ENCODE measurements around the gene CNN1. TPM values are rescaled to one million over a fixed set of nuclear protein-coding genes. Genes with fewer than 3 reads are reported as not detected.

Gene CNN1
- total and polyA plus RNA-seq, 9 of the 15 experiments (the other 6 are each of a cell fraction or from before 2014, with no cell fraction given) = 0.23 to 10.6 (median 5.2) TPM

DNA sequence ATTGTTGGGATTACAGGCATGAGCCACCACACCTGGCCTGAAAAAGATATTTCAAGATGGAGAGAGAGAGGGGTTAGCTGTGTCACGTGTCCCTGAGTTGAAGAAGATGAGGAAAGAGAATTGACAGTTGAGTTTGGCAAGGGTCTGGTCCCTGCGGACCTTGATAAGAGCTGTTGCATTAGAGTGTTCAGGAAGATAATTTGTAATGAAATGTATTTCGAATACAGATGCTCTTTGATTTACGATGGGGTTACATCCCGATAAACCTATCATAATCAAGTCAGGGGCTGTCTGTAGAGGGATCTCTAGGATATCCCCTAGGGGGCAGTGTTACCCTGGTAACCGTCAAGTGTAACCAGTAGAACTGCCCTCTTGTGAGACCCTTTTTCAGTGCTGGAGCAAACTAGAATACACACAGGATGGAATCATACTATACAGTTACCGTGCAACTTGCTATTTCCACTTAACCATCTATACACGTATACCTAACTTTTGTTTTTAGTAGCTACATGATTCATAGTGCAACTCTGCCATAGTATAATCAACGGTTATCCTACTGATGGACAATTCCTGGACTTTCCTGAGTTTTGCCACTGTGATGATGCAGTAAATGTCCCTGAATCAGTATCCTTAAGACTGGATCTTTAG, 21.9 kb downstream of the CNN1 start (continued):
- TF ChIP-seq RAD21 (CRISPR knock-in tag; conservative IDR thresholded peaks at IDR 0.05 in 1 of 2, IDR thresholded peaks at IDR 0.05 in 1 of 2) = peak; percentile 92 to 96
- TF ChIP-seq SMARCA4 (IDR thresholded peaks at IDR 0.05) = peak; percentile 92
- TF ChIP-seq, protein P1, sequence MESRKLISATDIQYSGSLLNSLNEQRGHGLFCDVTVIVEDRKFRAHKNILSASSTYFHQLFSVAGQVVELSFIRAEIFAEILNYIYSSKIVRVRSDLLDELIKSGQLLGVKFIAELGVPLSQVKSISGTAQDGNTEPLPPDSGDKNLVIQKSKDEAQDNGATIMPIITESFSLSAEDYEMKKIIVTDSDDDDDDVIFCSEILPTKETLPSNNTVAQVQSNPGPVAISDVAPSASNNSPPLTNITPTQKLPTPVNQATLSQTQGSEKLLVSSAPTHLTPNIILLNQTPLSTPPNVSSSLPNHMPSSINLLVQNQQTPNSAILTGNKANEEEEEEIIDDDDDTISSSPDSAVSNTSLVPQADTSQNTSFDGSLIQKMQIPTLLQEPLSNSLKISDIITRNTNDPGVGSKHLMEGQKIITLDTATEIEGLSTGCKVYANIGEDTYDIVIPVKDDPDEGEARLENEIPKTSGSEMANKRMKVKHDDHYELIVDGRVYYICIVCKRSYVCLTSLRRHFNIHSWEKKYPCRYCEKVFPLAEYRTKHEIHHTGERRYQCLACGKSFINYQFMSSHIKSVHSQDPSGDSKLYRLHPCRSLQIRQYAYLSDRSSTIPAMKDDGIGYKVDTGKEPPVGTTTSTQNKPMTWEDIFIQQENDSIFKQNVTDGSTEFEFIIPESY (CRISPR knock-in tag; IDR thresholded peaks at IDR 0.05) = 0 out of 2 replicates have a peak, but pooled peaks have one; percentile 44
- TF ChIP-seq, protein P2, sequence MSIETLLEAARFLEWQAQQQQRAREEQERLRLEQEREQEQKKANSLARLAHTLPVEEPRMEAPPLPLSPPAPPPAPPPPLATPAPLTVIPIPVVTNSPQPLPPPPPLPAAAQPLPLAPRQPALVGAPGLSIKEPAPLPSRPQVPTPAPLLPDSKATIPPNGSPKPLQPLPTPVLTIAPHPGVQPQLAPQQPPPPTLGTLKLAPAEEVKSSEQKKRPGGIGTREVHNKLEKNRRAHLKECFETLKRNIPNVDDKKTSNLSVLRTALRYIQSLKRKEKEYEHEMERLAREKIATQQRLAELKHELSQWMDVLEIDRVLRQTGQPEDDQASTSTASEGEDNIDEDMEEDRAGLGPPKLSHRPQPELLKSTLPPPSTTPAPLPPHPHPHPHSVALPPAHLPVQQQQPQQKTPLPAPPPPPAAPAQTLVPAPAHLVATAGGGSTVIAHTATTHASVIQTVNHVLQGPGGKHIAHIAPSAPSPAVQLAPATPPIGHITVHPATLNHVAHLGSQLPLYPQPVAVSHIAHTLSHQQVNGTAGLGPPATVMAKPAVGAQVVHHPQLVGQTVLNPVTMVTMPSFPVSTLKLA (conservative IDR thresholded peaks at IDR 0.05) = peak; percentile 42 to 64
- peak; percentile 84 for TF ChIP-seq SOX6 (IDR thresholded peaks at IDR 0.05)
- TF ChIP-seq ZNF561 (CRISPR knock-in tag; conservative IDR thresholded peaks at IDR 0.05) = no peak
- TF ChIP-seq TAF9B (IDR thresholded peaks at IDR 0.05; ENCODE audit: partially characterized antibody) = peak; percentile 44
- TF ChIP-seq, protein P3, sequence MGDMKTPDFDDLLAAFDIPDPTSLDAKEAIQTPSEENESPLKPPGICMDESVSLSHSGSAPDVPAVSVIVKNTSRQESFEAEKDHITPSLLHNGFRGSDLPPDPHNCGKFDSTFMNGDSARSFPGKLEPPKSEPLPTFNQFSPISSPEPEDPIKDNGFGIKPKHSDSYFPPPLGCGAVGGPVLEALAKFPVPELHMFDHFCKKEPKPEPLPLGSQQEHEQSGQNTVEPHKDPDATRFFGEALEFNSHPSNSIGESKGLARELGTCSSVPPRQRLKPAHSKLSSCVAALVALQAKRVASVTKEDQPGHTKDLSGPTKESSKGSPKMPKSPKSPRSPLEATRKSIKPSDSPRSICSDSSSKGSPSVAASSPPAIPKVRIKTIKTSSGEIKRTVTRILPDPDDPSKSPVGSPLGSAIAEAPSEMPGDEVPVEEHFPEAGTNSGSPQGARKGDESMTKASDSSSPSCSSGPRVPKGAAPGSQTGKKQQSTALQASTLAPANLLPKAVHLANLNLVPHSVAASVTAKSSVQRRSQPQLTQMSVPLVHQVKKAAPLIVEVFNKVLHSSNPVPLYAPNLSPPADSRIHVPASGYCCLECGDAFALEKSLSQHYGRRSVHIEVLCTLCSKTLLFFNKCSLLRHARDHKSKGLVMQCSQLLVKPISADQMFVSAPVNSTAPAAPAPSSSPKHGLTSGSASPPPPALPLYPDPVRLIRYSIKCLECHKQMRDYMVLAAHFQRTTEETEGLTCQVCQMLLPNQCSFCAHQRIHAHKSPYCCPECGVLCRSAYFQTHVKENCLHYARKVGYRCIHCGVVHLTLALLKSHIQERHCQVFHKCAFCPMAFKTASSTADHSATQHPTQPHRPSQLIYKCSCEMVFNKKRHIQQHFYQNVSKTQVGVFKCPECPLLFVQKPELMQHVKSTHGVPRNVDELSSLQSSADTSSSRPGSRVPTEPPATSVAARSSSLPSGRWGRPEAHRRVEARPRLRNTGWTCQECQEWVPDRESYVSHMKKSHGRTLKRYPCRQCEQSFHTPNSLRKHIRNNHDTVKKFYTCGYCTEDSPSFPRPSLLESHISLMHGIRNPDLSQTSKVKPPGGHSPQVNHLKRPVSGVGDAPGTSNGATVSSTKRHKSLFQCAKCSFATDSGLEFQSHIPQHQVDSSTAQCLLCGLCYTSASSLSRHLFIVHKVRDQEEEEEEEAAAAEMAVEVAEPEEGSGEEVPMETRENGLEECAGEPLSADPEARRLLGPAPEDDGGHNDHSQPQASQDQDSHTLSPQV (IDR thresholded peaks at IDR 0.05) = peak; percentile 84
- TF ChIP-seq CEBPB (tag; IDR thresholded peaks at IDR 0.05) = peak; percentile 91
- TF ChIP-seq, protein P4, sequence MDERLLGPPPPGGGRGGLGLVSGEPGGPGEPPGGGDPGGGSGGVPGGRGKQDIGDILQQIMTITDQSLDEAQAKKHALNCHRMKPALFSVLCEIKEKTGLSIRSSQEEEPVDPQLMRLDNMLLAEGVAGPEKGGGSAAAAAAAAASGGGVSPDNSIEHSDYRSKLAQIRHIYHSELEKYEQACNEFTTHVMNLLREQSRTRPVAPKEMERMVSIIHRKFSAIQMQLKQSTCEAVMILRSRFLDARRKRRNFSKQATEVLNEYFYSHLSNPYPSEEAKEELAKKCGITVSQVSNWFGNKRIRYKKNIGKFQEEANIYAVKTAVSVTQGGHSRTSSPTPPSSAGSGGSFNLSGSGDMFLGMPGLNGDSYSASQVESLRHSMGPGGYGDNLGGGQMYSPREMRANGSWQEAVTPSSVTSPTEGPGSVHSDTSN (CRISPR knock-in tag; IDR thresholded peaks at IDR 0.05; ENCODE audit: low read depth) = no peak
- TF ChIP-seq, protein P4 (tag; conservative IDR thresholded peaks at IDR 0.05; ENCODE audit: low read depth) = peak; percentile 94
- no peak for TF ChIP-seq ZC3H11A (IDR thresholded peaks at IDR 0.05; ENCODE audit: low read depth, low read length)
- 0 out of 2 replicates have a peak, but pooled peaks have one; percentile 48 for TF ChIP-seq ZNF274 (IDR thresholded peaks at IDR 0.05; ENCODE audit: borderline replicate concordance, low read depth, low read length)
- TF ChIP-seq BRF1 (IDR thresholded peaks at IDR 0.05; ENCODE audit: borderline replicate concordance, extremely low read depth, insufficient read length) = no peak
